ENCODE results near the gene IRGM.

DNA sequence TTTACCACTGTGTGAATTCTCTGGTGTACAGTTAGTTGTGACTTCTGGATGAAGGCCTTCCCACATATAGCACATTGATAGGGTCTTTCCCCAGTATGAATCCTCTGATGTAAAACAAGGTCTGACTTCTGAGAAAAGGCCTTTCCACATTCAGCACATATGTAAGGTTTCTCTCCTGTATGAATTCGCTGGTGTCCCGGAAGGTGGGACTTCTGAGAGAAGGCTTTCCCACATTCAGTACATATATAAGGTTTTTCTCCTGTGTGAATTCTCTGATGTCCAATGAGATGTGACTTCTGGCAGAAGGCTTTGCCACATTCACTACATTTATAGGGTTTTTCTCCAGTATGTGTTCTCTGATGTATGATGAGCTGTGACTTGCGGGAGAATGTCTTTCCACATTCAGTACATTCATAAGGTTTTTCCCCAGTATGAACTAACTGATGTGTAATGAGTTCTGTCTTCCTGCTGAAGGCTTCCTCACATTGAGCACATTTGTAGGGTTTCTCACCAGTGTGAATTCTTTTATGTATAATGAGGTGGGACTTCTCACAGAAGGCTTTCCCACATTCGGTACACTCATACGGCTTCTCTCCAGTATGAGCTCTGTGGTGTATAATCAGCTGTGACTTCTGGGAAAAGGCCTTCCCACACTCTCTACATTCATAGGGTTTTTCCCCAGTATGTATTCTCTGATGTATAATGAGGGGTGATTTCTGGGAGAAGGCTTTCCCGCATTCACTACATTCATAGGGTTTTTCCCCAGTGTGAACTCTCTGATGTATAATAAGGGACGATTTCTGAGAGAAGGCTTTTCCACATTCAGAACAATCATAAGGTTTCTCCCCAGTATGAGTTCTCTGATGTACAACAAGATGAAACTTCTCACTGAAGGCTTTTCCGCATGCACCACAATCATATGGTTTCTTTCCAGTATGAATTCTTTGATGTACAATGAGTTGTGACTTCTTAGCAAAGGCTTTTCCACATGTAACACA, 49.4 kb downstream of the IRGM start:
- TF ChIP-seq, protein P1, sequence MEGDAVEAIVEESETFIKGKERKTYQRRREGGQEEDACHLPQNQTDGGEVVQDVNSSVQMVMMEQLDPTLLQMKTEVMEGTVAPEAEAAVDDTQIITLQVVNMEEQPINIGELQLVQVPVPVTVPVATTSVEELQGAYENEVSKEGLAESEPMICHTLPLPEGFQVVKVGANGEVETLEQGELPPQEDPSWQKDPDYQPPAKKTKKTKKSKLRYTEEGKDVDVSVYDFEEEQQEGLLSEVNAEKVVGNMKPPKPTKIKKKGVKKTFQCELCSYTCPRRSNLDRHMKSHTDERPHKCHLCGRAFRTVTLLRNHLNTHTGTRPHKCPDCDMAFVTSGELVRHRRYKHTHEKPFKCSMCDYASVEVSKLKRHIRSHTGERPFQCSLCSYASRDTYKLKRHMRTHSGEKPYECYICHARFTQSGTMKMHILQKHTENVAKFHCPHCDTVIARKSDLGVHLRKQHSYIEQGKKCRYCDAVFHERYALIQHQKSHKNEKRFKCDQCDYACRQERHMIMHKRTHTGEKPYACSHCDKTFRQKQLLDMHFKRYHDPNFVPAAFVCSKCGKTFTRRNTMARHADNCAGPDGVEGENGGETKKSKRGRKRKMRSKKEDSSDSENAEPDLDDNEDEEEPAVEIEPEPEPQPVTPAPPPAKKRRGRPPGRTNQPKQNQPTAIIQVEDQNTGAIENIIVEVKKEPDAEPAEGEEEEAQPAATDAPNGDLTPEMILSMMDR (IDR thresholded peaks at IDR 0.05; ENCODE audit: borderline replicate concordance, extremely low read depth, low read length, poor library complexity, severe bottlenecking), result no peak
- TF ChIP-seq EZH2 (IDR thresholded peaks at IDR 0.05; ENCODE audit: borderline replicate concordance, low read depth, low read length, severe bottlenecking), result no peak
